Fibroblast of mammary gland (primary cell): ENCODE measurements around the gene NOTCH2.

Experiments used
- DNase-seq: peaks from one replicate; pipeline ENCODE4 v3.0.0-alpha.2; 2010; ENCODE audit warnings: low read depth
- H3K4me3 ChIP-seq: 2 replicates; pipeline ENCODE4 v1.5.1; 2011; ENCODE audit warnings: low read depth, mild to moderate bottlenecking, low read length, moderate library complexity; ENCODE audit not compliant: control insufficient read depth
- CTCF ChIP-seq: conservative IDR thresholded peaks from 2 replicates; pipeline ENCODE4 v1.5.1; 2011; ENCODE audit warnings: low read depth, low read length, inconsistent platforms; ENCODE audit not compliant: control insufficient read depth, insufficient read depth

Gene NOTCH2

GRCh38 chr1:119909890-119910596 is 159.4 kb downstream of the NOTCH2 start:
- H3K4me3 ChIP-seq = no peak overlapping the region
- TF ChIP-seq CTCF = no peak
- no peak for DNase-seq

- DNase-seq = no peak
- TF ChIP-seq CTCF = no peak
- no peak overlapping the region for H3K4me3 ChIP-seq
Observed at GRCh38 chr1:119908661-119909060, 160.8 kb downstream of the NOTCH2 start.

GRCh38 chr1:119906927-119907652 is 162.4 kb downstream of the NOTCH2 start:
- DNase-seq = no peak
- TF ChIP-seq CTCF = no peak
- no peak overlapping the region for H3K4me3 ChIP-seq

GRCh38 chr1:119903443-119903835 is 166.0 kb downstream of the NOTCH2 start:
- no peak for TF ChIP-seq CTCF
- peak; percentile 7 for DNase-seq
- no peak overlapping the region for H3K4me3 ChIP-seq

- DNase-seq = no peak
- no peak for TF ChIP-seq CTCF
- H3K4me3 ChIP-seq = no peak overlapping the region
Observed at GRCh38 chr1:119902775-119903442, 166.6 kb downstream of the NOTCH2 start.

GRCh38 chr1:119898981-119899720 is 170.3 kb downstream of the NOTCH2 start:
- DNase-seq = no peak
- H3K4me3 ChIP-seq = no peak overlapping the region
- TF ChIP-seq CTCF = no peak
